GM12873 (cell line): Measurements from ENCODE around the gene PANX1.

ENCODE experiments used
- TF ChIP-seq, protein P1 (sequence below): IDR thresholded peaks from 2 replicates; pipeline ENCODE4 v1.5.1; 2012; ENCODE audit warnings: low read depth, mild to moderate bottlenecking, moderate library complexity, low read length, control low read depth; ENCODE audit not compliant: insufficient read depth; ENCODE audit errors: missing control alignments

Gene PANX1

DNA sequence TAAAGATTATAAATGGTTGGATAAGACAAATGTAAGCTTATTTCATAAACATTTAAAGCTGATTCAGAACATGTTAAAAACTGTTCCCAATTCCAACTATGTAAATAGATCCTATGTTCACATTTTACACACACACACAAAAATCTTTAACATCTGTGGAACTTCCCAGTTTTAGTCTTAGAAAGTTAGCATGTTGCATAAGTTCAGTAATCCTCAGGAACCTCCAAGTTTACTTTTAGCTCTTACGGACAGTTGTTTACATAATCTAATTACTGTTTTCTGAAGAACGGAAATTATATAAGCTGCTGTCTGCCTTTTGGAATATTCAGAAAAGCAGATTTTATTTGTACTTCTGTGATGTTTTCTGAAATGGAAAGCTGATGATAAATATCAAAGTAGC, 53.3 kb downstream of the PANX1 start:
- TF ChIP-seq, protein P1, sequence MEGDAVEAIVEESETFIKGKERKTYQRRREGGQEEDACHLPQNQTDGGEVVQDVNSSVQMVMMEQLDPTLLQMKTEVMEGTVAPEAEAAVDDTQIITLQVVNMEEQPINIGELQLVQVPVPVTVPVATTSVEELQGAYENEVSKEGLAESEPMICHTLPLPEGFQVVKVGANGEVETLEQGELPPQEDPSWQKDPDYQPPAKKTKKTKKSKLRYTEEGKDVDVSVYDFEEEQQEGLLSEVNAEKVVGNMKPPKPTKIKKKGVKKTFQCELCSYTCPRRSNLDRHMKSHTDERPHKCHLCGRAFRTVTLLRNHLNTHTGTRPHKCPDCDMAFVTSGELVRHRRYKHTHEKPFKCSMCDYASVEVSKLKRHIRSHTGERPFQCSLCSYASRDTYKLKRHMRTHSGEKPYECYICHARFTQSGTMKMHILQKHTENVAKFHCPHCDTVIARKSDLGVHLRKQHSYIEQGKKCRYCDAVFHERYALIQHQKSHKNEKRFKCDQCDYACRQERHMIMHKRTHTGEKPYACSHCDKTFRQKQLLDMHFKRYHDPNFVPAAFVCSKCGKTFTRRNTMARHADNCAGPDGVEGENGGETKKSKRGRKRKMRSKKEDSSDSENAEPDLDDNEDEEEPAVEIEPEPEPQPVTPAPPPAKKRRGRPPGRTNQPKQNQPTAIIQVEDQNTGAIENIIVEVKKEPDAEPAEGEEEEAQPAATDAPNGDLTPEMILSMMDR = no peak

DNA sequence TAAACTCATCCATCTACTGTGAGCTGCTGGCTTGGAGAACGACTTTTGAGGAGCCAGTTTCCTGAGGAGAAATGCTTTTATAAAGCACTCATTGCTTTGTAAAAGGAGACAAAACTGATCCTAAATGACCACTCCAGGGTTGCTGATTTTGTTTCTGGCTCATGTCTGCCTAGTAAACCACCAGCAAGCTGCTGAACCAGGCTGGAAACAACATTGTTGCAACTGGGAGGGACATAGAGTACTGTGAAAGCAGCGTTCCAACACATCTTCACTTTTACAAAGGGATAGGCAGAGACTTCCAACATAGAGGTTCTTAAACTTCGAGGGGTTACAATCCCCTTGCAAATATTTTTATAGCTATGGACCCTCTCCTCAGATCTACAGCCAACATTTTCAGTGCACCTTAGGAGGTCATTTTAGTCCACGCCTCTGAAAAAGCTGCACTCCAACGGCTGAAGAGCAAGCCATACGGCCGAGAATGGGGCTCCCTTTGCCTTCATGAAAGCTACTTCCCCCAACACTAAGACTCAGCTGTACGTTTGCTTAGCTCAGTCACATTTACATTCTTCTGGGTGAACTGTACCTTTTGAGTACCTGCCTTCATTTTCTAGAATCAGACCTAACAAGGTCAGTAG, 54.7 kb downstream of the PANX1 start:
- TF ChIP-seq, protein P1 = no peak

DNA sequence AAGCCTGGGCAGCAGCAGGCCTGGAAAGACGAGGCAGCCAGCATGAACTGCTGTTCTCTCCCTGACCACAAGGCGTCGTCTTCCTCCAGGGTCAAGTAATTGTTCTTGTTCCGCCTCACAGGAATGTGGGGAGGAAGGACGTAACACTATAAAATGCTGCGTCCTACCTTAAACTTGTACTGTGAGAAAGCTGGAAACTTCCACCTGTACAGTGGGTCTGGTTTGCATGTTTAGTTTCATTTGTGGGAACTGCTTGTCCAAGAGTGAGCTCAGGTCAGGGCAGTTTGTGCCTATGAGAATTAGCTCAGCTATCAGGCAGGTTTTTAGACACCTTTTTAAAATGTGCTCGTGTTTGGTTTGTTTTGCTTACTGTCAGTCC, 55.2 kb downstream of the PANX1 start:
- TF ChIP-seq, protein P1 = peak; percentile 85

DNA sequence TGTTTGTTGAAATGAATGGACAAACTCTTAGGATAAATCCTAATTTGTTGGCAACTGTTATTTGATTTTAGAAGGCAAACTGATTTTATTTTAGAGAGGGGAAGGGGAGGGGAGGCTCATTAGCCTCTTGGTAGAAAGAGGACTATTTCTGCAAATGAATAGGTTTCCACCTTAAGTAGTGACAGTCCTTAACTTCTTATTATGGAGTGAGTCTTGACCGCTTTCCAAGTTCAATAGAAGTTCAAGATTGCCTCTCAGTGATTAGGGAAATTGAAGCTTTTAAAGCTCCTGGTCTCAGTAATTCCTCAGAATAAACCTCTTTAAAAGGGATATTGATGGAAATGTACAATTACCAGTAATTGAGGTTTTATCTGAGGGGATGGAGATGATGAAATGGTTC, 55.7 kb downstream of the PANX1 start:
- TF ChIP-seq, protein P1 = no peak

DNA sequence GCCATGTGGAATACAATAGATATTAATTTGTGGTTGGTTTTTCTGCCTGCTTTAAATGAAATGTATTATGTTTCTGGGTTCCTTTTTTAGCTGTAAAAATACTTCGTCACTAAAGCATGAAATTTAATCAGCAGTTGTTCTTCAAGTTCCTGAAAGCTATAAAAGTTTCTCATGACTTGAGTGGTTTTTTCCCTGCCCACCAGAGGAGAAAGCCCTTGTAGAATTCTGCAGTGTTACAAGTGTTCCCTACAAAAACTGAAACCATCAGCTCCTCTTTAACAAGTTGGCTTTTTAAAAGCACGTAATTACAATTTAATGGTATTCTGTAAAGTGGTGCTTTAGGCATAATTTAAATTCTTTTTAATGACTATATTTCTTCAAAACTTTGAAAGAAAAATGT, 56.2 kb downstream of the PANX1 start:
- TF ChIP-seq, protein P1 = no peak

DNA sequence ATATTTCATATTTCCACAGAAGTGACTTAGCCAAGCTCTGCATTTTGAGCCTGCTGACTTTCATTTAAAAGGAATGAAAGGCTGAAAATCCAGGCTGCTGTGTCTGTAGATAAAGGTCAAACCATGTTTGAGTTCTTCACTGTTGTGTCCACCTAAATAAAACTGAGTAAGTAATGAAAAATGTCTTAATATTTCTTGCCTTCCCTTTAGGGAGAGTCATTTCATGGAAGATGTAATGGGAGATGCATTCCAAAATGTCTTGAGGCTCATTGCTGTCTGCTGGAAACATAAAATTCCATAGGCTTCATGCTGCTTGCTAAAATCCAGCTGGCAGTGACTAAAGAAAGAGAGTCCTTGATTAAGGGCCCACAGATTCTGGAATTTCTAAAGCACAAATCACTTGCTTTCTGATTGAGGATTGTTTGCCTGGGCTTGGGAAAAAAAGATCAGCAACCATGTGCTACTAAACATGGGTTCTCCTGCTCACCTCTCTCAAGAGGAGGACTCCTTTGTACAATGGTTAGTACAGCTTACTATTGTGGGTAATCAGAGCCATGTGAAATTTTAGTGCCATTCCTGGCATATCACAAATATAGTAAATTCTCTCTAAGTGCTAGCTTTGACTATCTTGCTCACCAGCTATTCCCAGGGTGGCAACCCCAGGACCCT, 56.9 kb downstream of the PANX1 start:
- TF ChIP-seq, protein P1 = no peak

DNA sequence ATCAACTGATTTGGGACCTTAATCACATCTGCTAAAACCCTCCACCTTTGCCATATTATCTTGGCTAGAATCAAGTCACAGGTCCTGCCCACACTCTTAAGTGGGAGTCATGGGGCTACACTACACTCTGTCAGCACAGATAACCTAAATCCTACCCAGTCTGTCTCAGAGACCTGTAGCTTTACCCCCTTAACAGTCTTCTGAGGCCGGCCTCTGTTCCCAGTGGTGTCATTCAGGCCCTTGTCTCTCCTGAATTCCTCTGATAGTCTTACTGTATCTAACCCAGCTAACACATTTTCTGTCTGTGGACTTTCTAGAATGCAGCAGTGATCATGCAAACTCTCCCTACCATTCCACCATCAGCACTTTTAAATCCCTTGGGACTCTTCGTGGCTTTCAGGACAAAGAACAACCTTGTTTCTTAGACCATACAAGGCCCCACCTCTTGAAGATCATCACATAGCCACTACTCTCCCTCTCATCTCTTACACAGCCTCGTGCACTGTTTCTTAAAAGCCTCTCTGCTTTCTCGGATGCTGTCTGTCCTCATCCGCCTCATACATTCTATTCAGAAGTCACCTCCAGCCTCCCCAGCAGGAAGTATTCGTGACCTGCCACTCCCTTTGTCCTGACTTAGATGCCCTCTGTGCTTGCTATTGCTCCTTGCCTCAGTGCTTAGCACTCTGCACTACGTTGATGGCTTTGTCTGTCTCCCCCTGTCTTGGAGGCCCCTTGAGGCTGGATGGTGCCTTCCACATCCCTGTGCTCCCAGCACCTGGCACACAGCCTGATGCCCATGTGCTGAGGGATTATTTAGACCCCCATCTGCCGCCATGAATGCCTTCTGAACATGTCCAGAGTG, 57.9 kb downstream of the PANX1 start:
- TF ChIP-seq, protein P1 = no peak
